ENCODE results near the gene CFAP74. TPM values are rescaled to one million over a fixed set of nuclear protein-coding genes. Genes with fewer than 3 reads are reported as not detected.
A peak's percentile ranks its signal among the peaks of the same experiment; 100 is the strongest.

CFAP74 gene
- total RNA-seq, 2 donors from 2014 or later, result 9.1 TPM; not detected in 1

- peaks cover 5% of the 10 kb centered on the region for H3K4me1 ChIP-seq (replicated peaks)
- no peaks in the 10 kb centered on the region for H3K36me3 ChIP-seq
- H3K27ac ChIP-seq, result no peak overlapping the region
- H3K27me3 ChIP-seq (replicated peaks; ENCODE audit: insufficient read depth), result no peaks in the 10 kb centered on the region
- intact Hi-C loops (cut with DNase I), result loop anchor here (10.0 kb wide), 1 partner anchor 152 kb away; no protein-coding TSS in a partner anchor
- peak; percentile 80 for DNase-seq (ENCODE audit: low spot score)
- H3K4me3 ChIP-seq, result no peak overlapping the region
- 27% methylated on average over 15 of the region's 15 CpGs for WGBS
- no peaks in the 10 kb centered on the region for H3K9me3 ChIP-seq
- peak; percentile 70 to 96 (median 90) for TF ChIP-seq CTCF (IDR thresholded peaks at IDR 0.05)
- no peak for TF ChIP-seq POLR2A (IDR thresholded peaks at IDR 0.05)
- peak; percentile 71 for TF ChIP-seq POLR2AphosphoS5 (IDR thresholded peaks at IDR 0.05)
Measured at GRCh38 chr1:1906185-1907097, 97.1 kb downstream of the CFAP74 start.

GRCh38 chr1:1903224-1903623 lies 100.4 kb downstream of the CFAP74 start:
- Histone ChIP-seq H3K27me3 (replicated peaks; ENCODE audit: insufficient read depth) (no peaks in the 10 kb centered on the region), H3K9me3 (no peaks in the 10 kb centered on the region), H3K27ac (no peak overlapping the region), H3K4me3 (no peak overlapping the region), H3K36me3 (no peaks in the 10 kb centered on the region), H3K4me1 (replicated peaks) (peaks cover 3% of the 10 kb centered on the region)
- intact Hi-C loops (cut with DNase I), result loop anchor here (10.0 kb wide), 1 partner anchor 148 kb away; no protein-coding TSS in a partner anchor
- 97% methylated on average over 12 of the region's 12 CpGs for WGBS
- no peak for DNase-seq (ENCODE audit: low spot score)
- TF ChIP-seq CTCF (IDR thresholded peaks at IDR 0.05) (no peak), POLR2AphosphoS5 (IDR thresholded peaks at IDR 0.05) (no peak), POLR2A (IDR thresholded peaks at IDR 0.05) (no peak)

DNA sequence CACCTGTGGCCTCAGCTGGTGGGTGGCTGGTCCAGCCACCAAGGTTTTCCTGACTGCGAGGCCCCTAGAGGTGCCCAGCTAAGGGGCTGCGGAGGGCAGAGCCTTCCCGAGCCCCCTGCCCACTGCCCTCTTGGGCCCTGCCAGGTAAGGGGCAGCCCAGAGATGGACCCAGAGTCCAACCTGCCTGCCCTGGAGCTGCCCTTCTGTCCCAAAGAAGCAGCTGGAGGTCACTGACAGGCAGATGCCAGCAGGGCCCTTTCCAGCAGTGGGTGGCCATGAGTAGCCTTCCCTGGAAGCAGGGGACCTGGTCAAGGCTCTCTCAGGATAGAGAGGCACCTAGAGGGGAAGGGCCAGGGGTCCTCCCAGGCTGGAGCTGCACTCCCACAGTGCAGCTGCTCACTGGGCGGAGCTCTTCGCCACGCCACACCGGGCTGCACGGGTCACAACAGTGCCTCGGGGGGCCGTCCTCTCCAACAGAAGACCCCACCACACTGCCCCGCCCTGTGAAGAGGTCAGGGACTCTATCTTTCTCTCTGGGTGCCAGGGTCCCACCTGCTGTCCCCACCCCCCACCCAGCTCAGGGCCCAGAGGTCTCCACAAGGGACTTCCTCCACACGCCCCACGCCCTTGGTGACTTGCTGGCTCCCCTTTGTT lies 101.8 kb downstream of the CFAP74 start:
- Histone ChIP-seq H3K9me3 (no peaks in the 10 kb centered on the region), H3K4me3 (no peak overlapping the region), H3K27ac (no peak overlapping the region), H3K4me1 (replicated peaks) (no peaks in the 10 kb centered on the region), H3K27me3 (replicated peaks; ENCODE audit: insufficient read depth) (no peaks in the 10 kb centered on the region), H3K36me3 (no peaks in the 10 kb centered on the region)
- TF ChIP-seq POLR2A (IDR thresholded peaks at IDR 0.05), result no peak
- TF ChIP-seq POLR2AphosphoS5 (IDR thresholded peaks at IDR 0.05), result no peak
- no peak for TF ChIP-seq CTCF (IDR thresholded peaks at IDR 0.05)
- intact Hi-C loops (cut with DNase I), result loop anchor here (10.0 kb wide), 1 partner anchor 147 kb away; no protein-coding TSS in a partner anchor
- WGBS, result 70% methylated on average over 9 of the region's 13 CpGs
- no peak for DNase-seq (ENCODE audit: low spot score)

GRCh38 chr1:1900883-1901640 lies 102.5 kb downstream of the CFAP74 start:
- H3K9me3 ChIP-seq, result no peaks in the 10 kb centered on the region
- H3K27ac ChIP-seq, result no peak overlapping the region
- no peaks in the 10 kb centered on the region for H3K36me3 ChIP-seq
- H3K27me3 ChIP-seq (replicated peaks; ENCODE audit: insufficient read depth), result no peaks in the 10 kb centered on the region
- no peak for DNase-seq (ENCODE audit: low spot score)
- intact Hi-C loops (cut with DNase I), result loop anchor here (10.0 kb wide), 1 partner anchor 146 kb away; no protein-coding TSS in a partner anchor
- no peaks in the 10 kb centered on the region for H3K4me1 ChIP-seq (replicated peaks)
- TF ChIP-seq POLR2A (IDR thresholded peaks at IDR 0.05) (no peak), CTCF (IDR thresholded peaks at IDR 0.05) (no peak), POLR2AphosphoS5 (IDR thresholded peaks at IDR 0.05) (no peak)
- WGBS, result 74% methylated on average over 14 of the region's 14 CpGs
- H3K4me3 ChIP-seq, result no peak overlapping the region
